HG02852 (cell line): Measurements from ENCODE around the gene HHIP.
"Not testable (repeated sequence)": the region's sequence is repeated elsewhere in the genome, so short reads cannot be mapped to it uniquely, and the experiment has no call there.

Source experiments
- ATAC-seq: cut with Tn5 transposase; IDR thresholded peaks from one replicate; pipeline ENCODE4 v1.9.1; 2021; ENCODE audit warnings: mild to moderate bottlenecking, moderate library complexity; ENCODE audit not compliant: unreplicated experiment

Gene HHIP

DNA sequence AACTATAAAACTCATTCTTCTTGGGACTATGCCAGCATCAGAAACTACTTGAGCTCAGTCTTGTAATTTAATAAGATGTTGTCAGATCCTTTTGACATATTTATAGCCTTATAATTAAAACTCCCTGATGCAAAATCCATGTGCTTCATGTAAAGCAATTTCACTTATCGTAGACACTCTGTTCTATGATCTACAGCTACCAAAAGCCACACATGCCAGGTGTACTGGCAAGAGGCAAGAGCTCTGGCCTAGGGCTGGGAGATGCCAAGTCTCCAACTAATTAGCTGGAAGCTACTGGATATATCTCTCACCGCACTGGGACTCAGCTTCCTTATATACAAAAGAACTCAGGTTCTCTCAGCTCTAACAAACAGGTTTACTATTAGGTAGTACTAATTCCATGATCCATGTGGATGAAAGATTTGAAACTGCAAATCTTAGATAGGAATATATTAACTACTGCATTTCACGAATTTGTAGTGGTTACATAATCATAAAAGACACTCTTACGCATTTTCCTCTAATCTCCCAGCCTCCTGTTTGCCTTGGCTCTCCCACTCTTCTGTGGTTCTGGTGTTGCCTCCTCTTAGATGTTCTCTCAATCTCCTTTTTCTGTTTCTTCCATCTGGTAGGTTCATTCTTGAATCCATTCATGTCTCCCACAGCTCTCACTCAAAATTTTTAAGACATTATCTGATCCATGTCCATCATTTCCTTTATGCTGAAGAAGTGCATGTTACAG is 103.0 kb downstream of the HHIP start:
- ATAC-seq, result no peak

DNA sequence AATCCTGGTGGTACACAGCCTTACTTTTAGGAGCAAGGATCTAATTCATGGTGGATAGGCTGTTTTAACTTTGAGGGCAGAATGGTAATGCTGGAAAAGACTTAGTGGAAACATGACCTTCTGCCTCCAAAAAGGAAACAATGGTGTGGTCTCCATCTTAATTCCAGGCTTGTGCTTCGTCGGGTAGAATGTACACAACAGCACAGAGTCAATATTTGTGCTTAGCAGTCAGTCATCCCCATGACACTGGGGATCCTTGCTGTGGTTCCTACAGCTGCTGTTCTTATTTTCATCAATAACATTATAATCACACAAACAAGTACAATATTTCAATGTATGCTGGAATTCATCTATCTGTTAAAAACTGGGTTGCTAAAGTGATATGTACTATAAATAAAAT is 104.4 kb downstream of the HHIP start:
- ATAC-seq, result no peak

DNA sequence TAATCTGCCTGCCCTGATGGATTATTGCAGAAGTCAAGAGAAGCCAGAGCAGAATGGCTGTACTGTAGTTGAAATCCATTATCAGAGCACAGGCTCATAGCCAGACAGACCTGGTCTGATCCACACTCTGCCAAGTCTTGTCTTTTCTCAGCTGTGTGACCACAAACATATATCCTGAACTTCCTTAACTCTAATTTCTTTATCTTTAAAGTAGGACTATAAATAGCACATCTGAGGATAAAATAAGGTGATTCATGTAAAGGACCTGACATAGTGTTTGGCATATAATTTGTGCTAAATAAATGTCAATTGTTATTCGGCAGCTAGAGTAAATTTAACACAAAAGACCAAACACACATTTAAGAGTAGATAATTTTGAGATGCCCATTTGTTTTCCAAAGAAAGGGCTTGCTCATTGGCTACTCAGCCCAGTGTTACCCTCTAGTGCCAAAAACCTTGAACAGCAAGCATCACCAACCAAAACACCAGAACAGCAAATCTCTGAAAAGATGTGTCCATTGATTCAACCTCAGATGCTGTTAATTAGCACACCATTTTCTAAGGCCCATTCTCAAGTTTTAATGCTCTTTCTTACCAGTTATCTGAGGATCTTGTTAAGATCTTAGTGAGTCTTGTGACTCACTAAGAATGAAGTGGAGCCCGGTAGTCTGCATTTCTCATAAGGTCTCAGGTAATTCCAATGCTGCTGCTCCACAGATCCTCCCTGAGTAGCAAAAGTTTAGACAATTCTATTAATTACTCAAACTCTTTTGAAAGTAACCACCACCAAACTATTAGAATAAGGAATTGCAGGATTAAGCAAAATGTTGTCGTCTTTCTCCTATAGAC is 108.8 kb downstream of the HHIP start:
- ATAC-seq, result no peak

DNA sequence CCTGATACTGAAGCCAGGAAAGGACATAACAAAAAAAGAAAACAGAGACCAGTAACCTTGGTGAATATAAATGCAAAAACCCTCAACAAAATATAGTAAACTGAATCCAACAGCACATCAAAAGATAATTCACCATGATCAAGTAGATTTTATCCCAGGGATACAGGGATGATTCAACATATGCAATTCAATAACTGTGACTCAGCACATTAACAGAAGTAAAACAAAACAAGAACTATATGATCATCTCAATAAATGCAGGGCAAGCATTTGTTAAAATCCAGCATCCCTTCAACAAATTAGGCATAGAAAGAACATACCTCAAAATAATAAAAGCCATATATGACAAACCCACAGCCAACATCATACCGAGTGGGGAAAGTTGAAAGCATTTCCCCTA is 112.0 kb downstream of the HHIP start:
- no peak for ATAC-seq

DNA sequence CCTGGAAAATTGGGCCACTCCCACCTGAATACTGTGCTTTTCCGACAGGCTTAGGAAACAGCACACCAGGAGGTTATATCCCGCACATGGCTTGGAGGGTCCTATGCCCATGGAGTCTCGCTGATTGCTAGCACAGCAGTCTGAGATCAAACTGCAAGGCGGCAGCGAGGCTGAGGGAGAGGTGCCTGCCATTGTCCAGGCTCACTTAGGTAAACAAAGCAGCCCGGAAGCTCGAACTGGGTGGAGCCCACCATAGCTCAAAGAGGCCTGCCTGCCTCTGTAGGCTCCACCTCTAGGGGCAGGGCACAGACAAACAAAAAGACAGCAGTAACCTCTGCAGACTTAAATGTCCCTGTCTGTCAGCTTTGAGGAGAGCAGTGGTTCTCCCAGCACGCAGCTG is 122.9 kb downstream of the HHIP start:
- ATAC-seq, result not testable (repeated sequence)

DNA sequence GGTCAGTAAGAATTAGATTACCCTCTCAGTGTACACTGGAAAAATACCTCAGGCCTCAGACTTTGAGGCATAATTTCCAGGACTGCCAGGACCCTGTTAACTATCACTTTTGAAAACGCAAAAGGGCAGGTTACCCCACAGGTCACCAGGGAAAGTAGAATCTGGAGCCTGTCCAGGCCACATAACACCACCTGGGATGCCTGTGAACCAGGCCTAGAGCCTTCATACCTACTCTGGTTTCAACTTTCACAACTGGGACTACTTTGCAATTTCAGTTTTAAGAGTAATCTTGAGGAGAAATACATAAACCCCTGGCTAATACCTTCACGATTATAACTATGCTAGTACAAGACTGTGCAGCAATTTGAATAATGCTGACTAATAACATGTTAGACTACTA is 132.4 kb downstream of the HHIP start:
- ATAC-seq, result no peak

DNA sequence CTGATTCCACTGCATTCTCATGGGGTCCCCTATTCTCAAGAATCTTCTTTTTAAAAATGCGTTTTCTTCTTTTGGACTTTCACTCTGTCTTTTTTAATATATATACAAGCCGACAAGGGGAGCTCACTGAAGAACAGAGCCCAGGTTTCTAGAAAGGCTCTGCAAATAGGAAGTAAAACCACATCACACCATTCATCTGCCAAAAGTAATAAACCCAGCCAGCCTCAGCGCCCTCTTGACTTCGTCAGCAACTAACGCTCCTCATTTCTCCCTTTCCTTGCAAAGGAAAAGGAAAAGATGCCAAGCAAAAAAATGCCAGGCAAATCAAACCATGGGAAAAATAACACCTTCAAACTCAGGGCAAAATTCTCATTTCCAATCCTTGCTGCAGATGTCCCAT is 136.4 kb downstream of the HHIP start:
- ATAC-seq, result no peak

DNA sequence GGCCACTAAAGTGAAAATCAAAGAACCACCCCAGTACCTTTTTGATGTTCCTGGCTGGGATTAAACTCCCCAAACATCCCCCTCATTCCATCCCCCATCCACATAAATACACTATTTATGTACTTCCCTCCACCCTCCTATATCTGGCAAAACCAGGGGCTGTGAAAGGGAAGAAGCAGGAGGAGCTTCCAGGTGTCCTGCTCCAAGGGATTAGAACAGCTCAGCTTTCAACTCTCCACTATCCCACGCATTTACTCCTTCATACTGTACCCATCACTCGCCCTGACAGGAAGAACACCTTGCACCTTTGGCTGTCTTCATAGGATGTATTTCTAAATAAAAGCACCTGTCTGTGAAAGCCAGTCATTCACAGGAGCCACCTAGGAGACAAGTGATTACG is 140.0 kb downstream of the HHIP start:
- ATAC-seq, result no peak

DNA sequence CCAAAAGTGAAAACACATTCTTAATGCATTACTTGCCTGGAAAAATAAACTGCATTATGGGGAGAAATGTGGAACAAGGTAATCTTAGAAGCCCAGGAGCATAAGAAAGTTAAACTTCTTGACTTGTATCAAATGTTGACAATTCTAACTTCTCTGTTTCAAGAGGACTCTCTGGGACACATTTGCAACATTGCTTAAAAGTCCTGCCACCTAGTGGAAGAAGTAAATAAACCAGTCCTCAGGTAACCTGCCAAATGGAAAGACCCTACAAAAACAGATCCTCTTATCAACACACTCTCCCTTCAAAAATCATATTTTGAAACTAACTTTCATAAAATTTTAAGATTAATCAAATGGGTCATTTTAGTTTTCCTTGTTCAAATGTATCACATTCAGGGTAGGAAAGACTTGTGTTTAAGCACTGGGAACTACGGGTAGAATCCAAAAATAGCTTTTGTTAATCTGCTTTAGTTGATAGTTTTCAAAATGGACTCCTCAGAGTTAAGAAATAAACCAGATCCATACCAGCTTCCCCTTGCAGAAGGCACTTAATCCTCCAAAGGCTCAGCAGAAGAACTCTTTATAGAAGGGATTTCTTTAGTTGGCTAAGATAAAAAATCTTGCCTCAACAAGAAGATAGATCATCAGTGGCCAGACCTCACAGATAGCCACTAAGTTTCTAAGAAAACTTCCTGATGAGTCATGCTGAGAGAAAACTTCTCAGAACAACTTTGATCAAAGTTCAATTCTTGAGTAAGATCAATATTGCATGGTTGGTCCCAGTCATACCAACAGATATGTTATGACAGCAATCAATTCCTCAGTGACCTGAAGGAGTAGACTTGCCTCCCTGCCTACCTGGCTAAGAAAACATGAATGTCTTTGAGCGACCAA is 141.7 kb downstream of the HHIP start:
- ATAC-seq, result peak; percentile 74

DNA sequence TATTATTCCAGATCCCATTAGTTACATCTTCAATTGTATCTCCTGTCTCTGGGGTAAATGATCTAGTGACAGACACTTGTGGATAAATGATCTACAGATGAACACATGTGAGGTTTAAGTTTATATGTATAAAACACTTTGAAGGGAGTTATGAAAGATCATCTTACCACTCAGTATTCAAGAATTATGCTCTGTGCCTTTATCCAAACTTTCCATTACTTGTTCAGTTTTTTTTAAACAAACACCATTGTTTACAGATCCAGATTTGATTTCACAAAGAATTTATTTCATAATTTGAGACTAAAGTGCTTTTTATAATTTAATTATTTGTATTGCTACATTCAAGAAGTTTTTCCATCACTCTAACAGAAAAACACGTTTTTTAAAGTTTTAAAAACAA is 142.5 kb downstream of the HHIP start:
- no peak for ATAC-seq

DNA sequence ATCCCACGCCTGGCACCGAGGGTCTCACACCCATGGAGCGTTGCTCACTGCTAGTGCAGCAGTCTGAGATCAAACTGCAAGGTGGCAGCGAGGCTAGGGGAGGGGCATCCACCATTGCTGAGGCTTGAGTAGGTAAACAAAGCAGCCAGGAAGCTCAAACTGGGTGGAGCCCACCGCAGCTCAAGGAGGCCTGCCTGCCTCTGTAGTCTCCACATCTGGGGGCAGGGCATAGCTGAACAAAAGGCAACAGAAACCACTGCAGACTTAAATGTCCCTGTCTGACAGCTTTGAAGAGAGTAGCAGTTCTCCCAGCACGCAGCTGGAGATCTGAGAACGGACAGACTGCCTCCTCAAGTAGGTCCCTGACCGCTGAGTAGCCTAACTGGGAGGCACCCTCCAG is 146.0 kb downstream of the HHIP start:
- not testable (repeated sequence) for ATAC-seq
